Hepatic stellate cell (primary cell): ENCODE measurements around the gene TSPAN7.

Source experiments
- DNase-seq: peaks from one replicate; pipeline ENCODE4 v3.0.0; 2011; ENCODE audit warnings: low spot score

The TSPAN7 gene

GRCh38 chrX:38595801-38596200, 34.5 kb downstream of the TSPAN7 start:
- DNase-seq, result no peak

GRCh38 chrX:38596939-38597338, 35.6 kb downstream of the TSPAN7 start:
- DNase-seq, result no peak

GRCh38 chrX:38599796-38600755, 38.7 kb downstream of the TSPAN7 start:
- DNase-seq, result no peak

GRCh38 chrX:38601866-38602265, 40.5 kb downstream of the TSPAN7 start:
- no peak for DNase-seq

GRCh38 chrX:38606821-38607220, 45.5 kb downstream of the TSPAN7 start:
- DNase-seq, result no peak

- no peak for DNase-seq
Observed at GRCh38 chrX:38607976-38608375, 46.6 kb downstream of the TSPAN7 start.

GRCh38 chrX:38610849-38611248, 49.5 kb downstream of the TSPAN7 start:
- no peak for DNase-seq

- DNase-seq, result no peak
Observed at GRCh38 chrX:38612281-38612680, 50.9 kb downstream of the TSPAN7 start.

GRCh38 chrX:38614485-38614884, 53.1 kb downstream of the TSPAN7 start:
- DNase-seq, result no peak

GRCh38 chrX:38616904-38617303, 55.6 kb downstream of the TSPAN7 start:
- no peak for DNase-seq

- DNase-seq, result no peak
Observed at GRCh38 chrX:38618180-38618579, 56.8 kb downstream of the TSPAN7 start.

- no peak for DNase-seq
Observed at GRCh38 chrX:38620623-38621022, 59.3 kb downstream of the TSPAN7 start.

GRCh38 chrX:38626296-38626695, 65.0 kb downstream of the TSPAN7 start:
- no peak for DNase-seq

GRCh38 chrX:38627683-38628082, 66.3 kb downstream of the TSPAN7 start:
- DNase-seq, result no peak

GRCh38 chrX:38628587-38628986, 67.2 kb downstream of the TSPAN7 start:
- DNase-seq, result no peak

- no peak for DNase-seq
Observed at GRCh38 chrX:38632516-38632915, 71.2 kb downstream of the TSPAN7 start.

GRCh38 chrX:38634665-38635064, 73.3 kb downstream of the TSPAN7 start:
- no peak for DNase-seq

GRCh38 chrX:38636949-38637819, 75.8 kb downstream of the TSPAN7 start:
- no peak for DNase-seq

- DNase-seq, result no peak
Observed at GRCh38 chrX:38638952-38639529, 77.7 kb downstream of the TSPAN7 start.

- no peak for DNase-seq
Observed at GRCh38 chrX:38639730-38640129, 78.4 kb downstream of the TSPAN7 start.

GRCh38 chrX:38641197-38641596, 79.9 kb downstream of the TSPAN7 start:
- no peak for DNase-seq

GRCh38 chrX:38643903-38644302, 82.6 kb downstream of the TSPAN7 start:
- DNase-seq, result no peak

GRCh38 chrX:38646129-38646528, 84.8 kb downstream of the TSPAN7 start:
- DNase-seq, result no peak
